GM21526 (cell line): ENCODE results near the gene KIF13A.
"Not testable (repeated sequence)": the region's sequence is repeated elsewhere in the genome, so short reads cannot be mapped to it uniquely, and the experiment has no call there.

Experiments used
- ATAC-seq: cut with Tn5 transposase; IDR thresholded peaks from one replicate; pipeline ENCODE4 v1.9.1; 2021; ENCODE audit warnings: moderate library complexity; ENCODE audit not compliant: unreplicated experiment, low FRiP score

Gene KIF13A

DNA sequence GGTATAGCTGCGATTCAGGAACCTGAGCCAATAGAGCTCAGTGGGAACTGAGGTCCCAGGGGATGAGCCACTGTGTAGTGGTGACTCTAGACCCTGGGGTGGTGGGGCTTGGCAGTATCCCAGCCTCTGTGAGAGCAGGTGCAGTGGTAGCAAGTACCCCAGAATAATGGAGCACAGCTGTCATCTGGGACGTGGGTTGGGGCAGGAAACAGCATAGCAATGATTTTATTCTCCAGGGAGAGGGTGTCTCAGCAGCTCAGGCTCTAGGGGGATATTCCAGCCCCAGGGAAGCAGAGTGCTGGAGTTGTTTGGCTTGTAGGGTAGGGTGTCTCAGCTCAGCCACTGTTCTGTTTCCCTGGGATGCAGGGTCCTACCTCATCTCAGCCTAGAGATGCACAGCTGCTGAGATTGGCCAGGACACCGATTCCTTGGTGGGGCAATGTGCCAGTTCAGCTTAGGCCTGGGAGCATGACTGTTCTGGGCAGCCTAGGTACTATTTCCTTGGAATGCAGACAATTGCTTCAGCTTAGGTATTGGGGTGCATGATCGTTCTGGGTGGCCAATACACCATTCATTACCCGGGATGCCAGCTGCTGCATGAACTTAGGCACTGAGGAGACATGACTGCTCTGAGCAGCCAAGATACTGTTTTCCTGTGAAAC, 246.7 kb downstream of the KIF13A start:
- ATAC-seq = no peak

GRCh38 chr6:17737704-17738252, 249.7 kb downstream of the KIF13A start:
- ATAC-seq = no peak

- ATAC-seq = not testable (repeated sequence)
Measured at GRCh38 chr6:17735311-17735710, 252.1 kb downstream of the KIF13A start.

DNA sequence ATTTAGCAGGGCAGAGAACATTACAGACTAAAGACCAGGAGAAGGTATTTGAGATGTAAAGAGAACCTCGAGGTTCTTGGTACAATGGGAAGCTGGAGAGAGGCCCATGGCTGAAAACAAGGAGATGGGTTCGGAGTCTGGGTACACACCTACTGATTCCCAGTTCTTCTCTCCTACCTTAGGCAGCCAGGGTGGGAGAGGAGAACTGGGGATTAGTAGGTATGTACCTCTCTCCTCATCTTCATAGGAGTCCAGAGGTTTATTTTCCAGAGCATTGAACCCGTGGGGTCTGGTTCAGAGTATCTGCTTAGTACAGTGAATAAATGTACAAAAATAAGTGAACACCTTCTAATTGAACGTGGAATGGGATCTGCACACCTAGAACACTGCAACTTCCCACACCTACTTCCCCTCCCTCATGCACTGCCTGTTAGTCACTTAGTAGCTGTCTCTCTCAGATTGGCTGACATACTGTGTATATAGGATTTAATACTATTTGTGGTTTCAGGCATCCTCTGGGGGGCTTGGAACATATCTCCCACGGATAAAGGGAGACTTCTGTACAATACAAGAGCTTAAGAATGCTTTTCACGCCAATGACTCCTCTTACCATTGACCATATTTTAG, 257.2 kb downstream of the KIF13A start:
- ATAC-seq = no peak

DNA sequence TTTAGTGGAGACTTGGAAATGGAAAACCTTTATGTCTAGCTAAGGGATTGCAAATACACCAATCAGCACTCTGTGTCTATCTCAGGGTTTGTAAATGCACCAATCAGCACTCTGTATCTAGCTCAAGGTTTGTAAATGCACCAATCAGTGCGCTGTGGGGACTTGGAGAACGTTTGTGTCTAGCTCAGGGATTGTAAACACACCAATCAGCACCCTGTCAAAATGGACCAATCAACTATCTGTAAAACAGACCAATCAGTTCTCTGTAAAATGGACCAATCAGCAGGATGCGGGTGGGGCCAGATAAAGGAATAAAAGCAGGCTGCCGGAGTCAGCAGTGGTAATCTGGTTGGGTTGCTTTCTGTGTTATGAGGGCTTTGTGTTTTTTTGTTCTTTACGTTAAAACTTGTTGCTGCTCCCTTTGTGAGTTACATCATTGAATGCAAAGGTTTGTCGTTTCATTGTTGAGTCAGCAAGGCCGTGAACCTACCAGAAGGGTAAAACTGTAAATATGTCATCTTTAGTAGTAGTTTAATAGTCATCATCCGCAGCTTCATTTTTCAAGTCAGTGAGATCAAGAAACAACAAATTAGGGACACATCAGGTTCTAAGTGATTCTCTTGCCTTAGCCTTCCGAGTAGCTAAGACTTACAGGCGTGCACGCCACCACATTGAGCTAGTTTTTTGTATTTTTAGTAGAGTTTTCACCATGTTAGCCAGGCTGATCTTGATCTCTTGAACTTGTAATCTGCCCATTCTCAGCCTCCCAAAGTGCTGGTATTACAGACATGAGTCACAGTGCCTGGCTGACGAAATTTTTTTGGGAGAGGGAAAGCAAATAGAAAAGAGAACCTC, 258.0 kb downstream of the KIF13A start:
- no peak for ATAC-seq

- no peak for ATAC-seq
Measured at GRCh38 chr6:17728551-17729222, 258.7 kb downstream of the KIF13A start.

GRCh38 chr6:17725083-17725482, 262.4 kb downstream of the KIF13A start:
- no peak for ATAC-seq

GRCh38 chr6:17724341-17724740, 263.1 kb downstream of the KIF13A start:
- ATAC-seq = no peak

DNA sequence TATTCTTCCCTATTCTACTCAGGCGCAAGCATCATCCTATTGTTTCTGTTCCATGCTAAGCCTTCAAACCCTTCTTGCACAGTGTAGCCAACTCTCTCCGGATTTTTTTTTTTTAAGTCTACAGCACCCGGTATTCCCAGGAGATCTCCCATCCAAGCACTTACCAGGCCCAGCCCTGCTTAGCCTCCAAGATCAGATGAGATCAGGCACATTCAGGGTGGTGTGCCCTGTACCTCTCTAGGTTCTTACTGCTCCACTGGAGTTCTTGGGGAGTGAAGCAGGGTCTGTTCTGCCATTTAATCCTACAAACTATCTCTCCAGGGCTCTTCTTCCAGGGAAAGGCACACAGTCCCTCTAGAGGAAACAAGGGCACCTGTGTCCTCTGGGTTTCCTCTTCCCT, 265.8 kb downstream of the KIF13A start:
- ATAC-seq = no peak

DNA sequence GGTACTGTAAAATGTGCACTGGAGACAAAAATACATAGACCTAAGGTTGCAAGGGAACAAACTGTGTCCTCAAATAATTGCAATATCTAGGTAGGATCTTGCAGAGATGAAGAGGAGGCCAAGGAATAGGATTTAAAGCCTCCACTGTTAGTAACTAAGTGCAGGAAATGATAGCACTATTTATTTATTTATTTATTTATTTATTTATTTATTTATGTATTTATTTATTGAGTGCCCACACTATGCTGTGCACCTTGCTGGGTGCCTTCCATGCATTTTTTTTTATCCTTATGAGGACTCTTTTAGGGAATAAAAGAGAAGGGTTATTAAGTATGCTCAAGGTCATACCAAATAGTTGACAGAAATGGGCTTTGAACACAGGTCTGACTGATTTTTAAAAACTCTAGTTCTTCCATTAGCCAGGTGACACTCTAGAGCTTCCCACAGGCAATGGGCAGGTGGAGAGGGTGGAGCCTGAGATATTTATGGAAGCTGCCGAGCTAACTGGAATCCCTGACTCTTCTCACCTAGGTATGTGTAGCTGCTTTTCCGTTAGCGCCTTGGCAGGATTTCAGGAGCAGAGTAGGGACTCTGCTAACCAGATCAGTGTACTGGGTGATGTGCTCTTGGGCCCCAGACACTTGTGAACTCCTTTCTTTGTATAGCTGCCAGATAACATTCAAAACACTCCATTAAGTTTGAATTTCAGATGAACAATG, 268.0 kb downstream of the KIF13A start:
- ATAC-seq = no peak

GRCh38 chr6:17716221-17716620, 271.2 kb downstream of the KIF13A start:
- ATAC-seq = no peak

GRCh38 chr6:17714879-17715851, 272.3 kb downstream of the KIF13A start:
- peak; percentile 77 for ATAC-seq

- no peak for ATAC-seq
Measured at GRCh38 chr6:17714177-17714576, 273.3 kb downstream of the KIF13A start.

DNA sequence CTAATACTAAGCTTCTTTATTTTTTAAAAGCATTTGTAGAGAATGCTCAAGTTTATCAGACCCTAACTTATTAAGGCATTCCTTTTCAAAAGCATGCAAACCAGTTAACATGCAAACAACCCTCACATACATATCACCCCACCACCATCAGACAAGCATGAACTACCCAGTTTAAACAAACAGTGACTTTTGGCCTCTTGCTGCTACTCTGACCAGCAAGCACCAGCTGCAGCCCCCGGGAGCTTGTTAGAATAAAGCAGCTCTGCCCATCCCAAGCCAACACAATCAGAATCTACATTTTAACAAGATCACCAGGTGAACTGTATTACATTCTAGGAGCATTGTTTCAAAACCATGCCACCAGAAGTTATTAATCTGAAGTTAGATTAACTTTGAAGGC, 274.9 kb downstream of the KIF13A start:
- ATAC-seq = no peak

DNA sequence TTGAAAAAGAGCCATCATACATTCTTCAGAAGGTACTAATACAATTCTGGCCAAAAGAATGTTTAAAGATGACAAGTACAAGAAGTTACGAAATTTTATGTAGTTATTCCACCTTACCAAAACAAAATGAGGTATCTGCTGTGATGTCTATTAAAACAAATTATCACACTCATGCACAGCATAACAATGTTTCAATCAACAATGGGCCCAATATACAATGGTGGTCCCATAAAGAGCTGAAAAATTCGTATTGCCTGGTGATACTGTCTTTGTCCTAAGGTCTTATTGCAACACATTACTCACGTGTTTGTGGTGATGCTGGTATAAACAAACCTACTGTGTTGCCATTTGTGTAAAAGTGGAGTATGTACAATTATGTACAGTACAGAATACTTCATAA, 277.1 kb downstream of the KIF13A start:
- no peak for ATAC-seq

DNA sequence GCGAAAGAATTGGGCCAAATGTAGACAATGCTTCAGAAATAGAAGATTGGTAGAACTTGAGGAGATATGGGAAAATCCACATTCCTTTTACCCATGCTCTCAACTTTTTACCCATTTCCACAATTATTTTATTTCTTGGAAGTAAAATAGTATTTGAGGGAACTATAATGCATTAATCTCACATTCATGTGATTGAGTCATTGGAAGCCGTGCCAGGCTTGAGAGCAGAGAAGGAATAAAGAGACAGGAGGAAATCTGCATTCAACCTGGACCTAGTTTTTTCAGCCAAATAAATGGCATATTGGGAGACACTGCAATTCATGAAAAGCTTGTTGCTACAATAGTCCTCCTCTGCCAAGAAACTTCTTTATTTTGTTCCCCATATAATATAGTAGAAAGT, 278.0 kb downstream of the KIF13A start:
- ATAC-seq = no peak
